BLaER1 (cell line): Measurements from ENCODE around the gene TP53AIP1.

Experiments used
- H3K27ac ChIP-seq: shearing (Covaris generic); formaldehyde crosslinking; 2 replicates; pipeline ENCODE4 v1.8.1; 2022
- H3K27me3 ChIP-seq: shearing (Covaris generic); formaldehyde crosslinking; 2 replicates; pipeline ENCODE4 v1.8.1; 2022
- H3K36me3 ChIP-seq: shearing (Covaris generic); formaldehyde crosslinking; 2 replicates; pipeline ENCODE4 v1.8.1; 2022
- H3K4me1 ChIP-seq: shearing (Covaris generic); formaldehyde crosslinking; 2 replicates; pipeline ENCODE4 v1.8.1; 2022
- H3K4me2 ChIP-seq: shearing (Covaris generic); formaldehyde crosslinking; 2 replicates; pipeline ENCODE4 v1.8.1; 2022
- H3K4me3 ChIP-seq: shearing (Covaris generic); formaldehyde crosslinking; 2 replicates; pipeline ENCODE4 v1.8.1; 2022
- H3K9ac ChIP-seq: shearing (Covaris generic); formaldehyde crosslinking; 2 replicates; pipeline ENCODE4 v1.8.1; 2022
- H3K9me3 ChIP-seq: shearing (Covaris generic); formaldehyde crosslinking; 2 replicates; pipeline ENCODE4 v1.8.1; 2022
- H4K20me1 ChIP-seq: shearing (Covaris generic); formaldehyde crosslinking; 2 replicates; pipeline ENCODE4 v1.8.1; 2022
- Cebpa-rat ChIP-seq: shearing (Covaris generic); IDR thresholded peaks from 2 replicates; pipeline ENCODE4 v1.8.1; 2022

Gene TP53AIP1

DNA sequence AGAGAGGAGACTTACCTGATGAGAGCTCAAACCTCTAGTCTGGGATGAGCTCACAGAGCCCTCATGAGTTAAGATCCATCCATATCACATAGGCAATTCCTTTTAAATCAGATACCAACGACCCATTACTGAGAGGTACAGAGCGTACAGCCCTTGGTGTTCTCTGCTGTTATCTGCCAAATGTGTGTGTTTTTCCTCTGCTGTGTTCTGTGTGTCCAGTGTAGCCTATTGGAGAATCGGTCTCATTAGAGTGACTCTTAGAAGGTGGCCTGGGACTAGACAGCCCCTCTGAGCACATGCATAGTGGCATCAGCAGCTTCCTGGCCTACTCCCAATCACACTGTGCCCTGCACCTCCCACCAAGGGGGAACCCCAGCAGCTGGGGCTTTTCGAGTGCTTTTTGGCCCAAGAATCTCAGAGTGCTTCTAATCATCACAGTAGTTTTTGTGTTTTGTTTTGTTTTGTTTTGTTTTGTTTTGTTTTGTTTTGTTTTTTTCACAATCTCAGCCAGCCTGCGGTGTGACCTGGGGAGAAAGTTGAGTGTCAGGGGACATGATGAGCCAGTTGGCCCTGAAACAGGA lies 25.4 kb downstream of the TP53AIP1 start:
- no peaks in the 10 kb centered on the region for H4K20me1 ChIP-seq
- H3K4me3 ChIP-seq = no peak overlapping the region
- TF ChIP-seq Cebpa-rat = no peak
- H3K27ac ChIP-seq = no peak overlapping the region
- no peak overlapping the region for H3K9ac ChIP-seq
- H3K4me1 ChIP-seq = peaks cover 33% of the 10 kb centered on the region
- no peaks in the 10 kb centered on the region for H3K27me3 ChIP-seq
- H3K4me2 ChIP-seq = no peak overlapping the region
- no peaks in the 10 kb centered on the region for H3K36me3 ChIP-seq
- H3K9me3 ChIP-seq = no peaks in the 10 kb centered on the region

DNA sequence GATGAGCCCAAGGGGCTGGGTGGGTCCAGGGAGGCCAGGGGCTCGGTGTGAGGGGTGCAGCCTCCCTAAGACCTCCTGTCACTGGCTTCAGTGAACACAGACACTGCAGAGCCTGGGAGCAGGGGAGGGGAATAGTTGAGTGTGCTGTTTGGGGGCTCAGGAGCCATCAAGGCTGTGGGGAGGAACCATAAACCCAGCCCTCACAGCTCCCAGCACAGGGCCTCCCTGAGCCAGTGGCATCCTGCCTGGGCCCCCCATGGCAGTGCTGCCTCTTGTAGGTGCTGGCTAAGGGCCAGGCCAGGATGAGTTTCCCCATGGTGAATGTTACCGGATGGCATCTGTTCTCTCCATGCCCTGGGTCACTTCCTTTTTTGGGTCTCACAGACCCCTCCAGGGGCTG lies 26.0 kb downstream of the TP53AIP1 start:
- Histone ChIP-seq H3K4me1 (peaks cover 37% of the 10 kb centered on the region), H3K4me2 (no peak overlapping the region), H3K9me3 (peaks cover 3% of the 10 kb centered on the region; the same call in 1 of the 2 replicates), H3K9ac (no peak overlapping the region), H3K27me3 (no peaks in the 10 kb centered on the region), H3K4me3 (no peak overlapping the region), H3K27ac (no peak overlapping the region), H3K36me3 (no peaks in the 10 kb centered on the region), H4K20me1 (no peaks in the 10 kb centered on the region)
- no peak for TF ChIP-seq Cebpa-rat

DNA sequence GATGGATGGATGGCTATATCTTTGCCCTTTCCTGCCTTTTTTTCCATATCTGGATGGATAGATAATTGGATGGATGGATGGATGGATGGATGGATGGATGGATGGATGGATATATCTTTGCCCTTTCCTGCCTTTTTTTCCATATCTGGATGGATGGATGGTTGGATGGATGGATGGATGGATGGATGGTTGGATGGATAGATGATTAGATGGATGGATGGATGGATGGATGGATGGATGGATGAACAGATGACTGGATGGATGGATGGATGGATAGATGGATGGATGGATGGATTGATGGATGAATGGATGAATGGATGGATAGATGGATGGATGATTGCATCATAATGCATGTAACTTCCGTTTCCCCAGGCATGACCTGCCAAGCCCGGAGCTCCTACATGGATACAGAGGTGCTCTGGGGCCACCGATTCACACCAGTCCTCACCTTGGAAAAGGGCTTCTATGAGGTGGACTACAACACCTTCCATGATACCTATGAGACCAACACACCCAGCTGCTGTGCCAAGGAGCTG lies 26.6 kb downstream of the TP53AIP1 start:
- Histone ChIP-seq H3K4me3 (no peak overlapping the region), H4K20me1 (no peaks in the 10 kb centered on the region), H3K27me3 (no peaks in the 10 kb centered on the region), H3K9me3 (peaks cover 8% of the 10 kb centered on the region; the same call in 1 of the 2 replicates), H3K9ac (no peak overlapping the region), H3K27ac (no peak overlapping the region), H3K4me2 (no peak overlapping the region), H3K4me1 (peaks cover 39% of the 10 kb centered on the region), H3K36me3 (no peaks in the 10 kb centered on the region)
- 0 out of 2 replicates have a peak, but pooled peaks have one; percentile 20 for TF ChIP-seq Cebpa-rat

DNA sequence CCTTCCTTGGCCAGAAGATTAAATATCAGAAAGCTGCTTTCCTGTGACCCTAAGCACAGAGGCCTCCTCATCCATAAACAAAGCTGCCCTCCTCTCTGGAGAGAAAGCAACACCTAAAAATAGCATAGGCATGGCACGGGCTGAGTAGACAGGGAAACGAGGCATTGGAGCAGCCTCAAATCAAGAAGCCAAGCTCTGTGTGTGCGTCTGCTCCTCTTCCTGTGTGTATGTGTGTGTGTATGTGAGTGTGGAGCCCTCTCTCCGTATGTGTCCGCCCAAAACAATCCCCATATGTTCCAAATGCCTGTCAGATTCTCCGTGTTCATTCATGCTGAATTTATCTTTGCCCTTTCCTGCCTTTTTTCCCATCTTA lies 27.5 kb downstream of the TP53AIP1 start:
- Histone ChIP-seq H3K36me3 (no peaks in the 10 kb centered on the region), H3K9ac (no peak overlapping the region), H3K27me3 (no peaks in the 10 kb centered on the region), H3K9me3 (peaks cover 10% of the 10 kb centered on the region; the same call in 1 of the 2 replicates), H3K4me1 (peaks cover 37% of the 10 kb centered on the region), H3K4me3 (no peak overlapping the region), H3K4me2 (no peak overlapping the region), H4K20me1 (no peaks in the 10 kb centered on the region), H3K27ac (no peak overlapping the region)
- no peak for TF ChIP-seq Cebpa-rat

DNA sequence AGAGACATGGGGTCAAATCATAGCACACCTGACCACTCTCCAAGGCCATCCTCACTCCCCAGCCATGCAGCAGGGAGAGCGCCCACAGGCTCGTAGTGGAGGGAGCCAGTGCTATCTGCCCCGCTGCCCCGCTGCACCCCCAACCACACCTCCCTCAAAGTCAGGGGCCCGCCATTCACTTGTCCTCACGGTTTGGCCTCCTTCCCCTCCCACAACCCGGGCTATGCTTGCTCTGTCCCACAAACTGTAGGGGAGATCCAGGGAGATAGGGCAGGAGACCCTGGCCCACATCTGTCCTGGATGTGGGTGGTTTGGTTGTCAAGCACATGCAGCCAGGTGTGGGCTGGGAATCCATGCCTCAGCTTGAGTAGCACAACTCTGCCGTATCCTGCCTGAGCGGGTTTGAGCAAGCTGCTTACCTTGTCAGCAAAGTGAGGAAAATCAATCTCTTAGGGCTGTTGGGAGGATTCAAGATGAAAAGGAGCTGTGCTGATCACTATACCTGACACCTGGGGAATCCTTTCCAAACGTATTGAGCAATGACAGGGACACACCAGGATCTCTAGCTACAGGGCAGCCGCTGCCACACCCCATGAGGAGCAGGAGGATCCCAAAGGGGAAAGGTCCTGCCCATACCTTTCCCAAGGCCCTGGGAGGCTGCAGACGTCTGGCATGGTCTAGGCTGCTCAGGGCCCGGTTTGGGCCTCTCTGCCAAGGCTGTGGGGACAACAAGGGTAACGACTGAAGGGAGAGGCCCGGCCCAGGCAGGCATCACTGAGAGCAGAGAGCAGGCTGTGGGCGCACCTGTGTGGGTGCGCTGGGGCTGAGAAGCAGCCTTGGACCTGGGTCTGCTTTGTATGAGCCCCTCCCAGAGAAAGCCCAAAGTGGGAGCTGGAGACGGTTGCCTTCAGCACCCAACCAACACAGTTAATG lies 28.2 kb downstream of the TP53AIP1 start:
- H4K20me1 ChIP-seq = no peaks in the 10 kb centered on the region
- no peak overlapping the region for H3K9ac ChIP-seq
- peaks cover 10% of the 10 kb centered on the region; the same call in 1 of the 2 replicates for H3K9me3 ChIP-seq
- no peaks in the 10 kb centered on the region for H3K36me3 ChIP-seq
- no peaks in the 10 kb centered on the region for H3K27me3 ChIP-seq
- no peak overlapping the region for H3K4me2 ChIP-seq
- no peak overlapping the region for H3K27ac ChIP-seq
- peaks cover 33% of the 10 kb centered on the region for H3K4me1 ChIP-seq
- no peak overlapping the region for H3K4me3 ChIP-seq
- no peak for TF ChIP-seq Cebpa-rat

DNA sequence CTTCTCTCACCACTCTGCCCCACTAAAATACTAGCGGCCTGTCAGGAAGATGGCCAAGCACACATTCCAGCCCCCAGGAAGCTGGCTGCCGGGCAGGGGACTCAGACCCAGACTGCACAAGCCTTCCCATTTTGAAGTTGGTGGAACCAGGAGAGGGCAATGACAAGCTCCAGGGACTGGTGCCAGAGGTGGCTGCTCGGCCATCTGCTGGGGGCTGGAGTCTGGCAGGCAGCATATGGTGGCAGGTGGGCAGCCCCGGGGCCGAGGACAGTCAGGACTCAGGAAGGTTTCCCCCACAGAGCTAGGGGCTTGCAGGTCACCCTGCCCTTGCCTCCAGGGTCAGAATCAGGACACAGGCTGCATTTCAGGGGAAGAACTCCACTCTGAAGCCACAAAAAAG lies 28.9 kb downstream of the TP53AIP1 start:
- peaks cover 33% of the 10 kb centered on the region for H3K4me1 ChIP-seq
- H3K9ac ChIP-seq = no peak overlapping the region
- no peaks in the 10 kb centered on the region for H3K36me3 ChIP-seq
- no peak for TF ChIP-seq Cebpa-rat
- no peak overlapping the region for H3K4me2 ChIP-seq
- H3K9me3 ChIP-seq = peaks cover 10% of the 10 kb centered on the region; the same call in 1 of the 2 replicates
- H4K20me1 ChIP-seq = no peaks in the 10 kb centered on the region
- no peaks in the 10 kb centered on the region for H3K27me3 ChIP-seq
- no peak overlapping the region for H3K27ac ChIP-seq
- H3K4me3 ChIP-seq = no peak overlapping the region

DNA sequence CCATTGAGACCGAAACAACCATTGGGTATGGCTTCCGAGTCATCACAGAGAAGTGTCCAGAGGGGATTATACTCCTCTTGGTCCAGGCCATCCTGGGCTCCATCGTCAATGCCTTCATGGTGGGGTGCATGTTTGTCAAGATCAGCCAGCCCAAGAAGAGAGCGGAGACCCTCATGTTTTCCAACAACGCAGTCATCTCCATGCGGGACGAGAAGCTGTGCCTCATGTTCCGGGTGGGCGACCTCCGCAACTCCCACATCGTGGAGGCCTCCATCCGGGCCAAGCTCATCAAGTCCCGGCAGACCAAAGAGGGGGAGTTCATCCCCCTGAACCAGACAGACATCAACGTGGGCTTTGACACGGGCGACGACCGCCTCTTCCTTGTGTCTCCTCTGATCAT lies 31.0 kb downstream of the TP53AIP1 start:
- H3K4me2 ChIP-seq = no peak overlapping the region
- no peaks in the 10 kb centered on the region for H4K20me1 ChIP-seq
- peaks cover 10% of the 10 kb centered on the region; the same call in 1 of the 2 replicates for H3K9me3 ChIP-seq
- H3K4me1 ChIP-seq = peaks cover 38% of the 10 kb centered on the region
- no peak for TF ChIP-seq Cebpa-rat
- no peaks in the 10 kb centered on the region for H3K27me3 ChIP-seq
- no peaks in the 10 kb centered on the region for H3K36me3 ChIP-seq
- H3K4me3 ChIP-seq = no peak overlapping the region
- no peak overlapping the region for H3K9ac ChIP-seq
- H3K27ac ChIP-seq = no peak overlapping the region

DNA sequence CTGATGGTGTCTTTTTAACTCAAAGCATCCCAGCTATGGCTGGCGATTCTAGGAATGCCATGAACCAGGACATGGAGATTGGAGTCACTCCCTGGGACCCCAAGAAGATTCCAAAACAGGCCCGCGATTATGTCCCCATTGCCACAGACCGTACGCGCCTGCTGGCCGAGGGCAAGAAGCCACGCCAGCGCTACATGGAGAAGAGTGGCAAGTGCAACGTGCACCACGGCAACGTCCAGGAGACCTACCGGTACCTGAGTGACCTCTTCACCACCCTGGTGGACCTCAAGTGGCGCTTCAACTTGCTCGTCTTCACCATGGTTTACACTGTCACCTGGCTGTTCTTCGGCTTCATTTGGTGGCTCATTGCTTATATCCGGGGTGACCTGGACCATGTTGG lies 31.4 kb downstream of the TP53AIP1 start:
- no peaks in the 10 kb centered on the region for H3K27me3 ChIP-seq
- no peak overlapping the region for H3K4me3 ChIP-seq
- H3K9ac ChIP-seq = no peak overlapping the region
- H4K20me1 ChIP-seq = no peaks in the 10 kb centered on the region
- no peaks in the 10 kb centered on the region for H3K36me3 ChIP-seq
- no peak overlapping the region for H3K27ac ChIP-seq
- peaks cover 10% of the 10 kb centered on the region; the same call in 1 of the 2 replicates for H3K9me3 ChIP-seq
- peaks cover 40% of the 10 kb centered on the region for H3K4me1 ChIP-seq
- TF ChIP-seq Cebpa-rat = no peak
- no peak overlapping the region for H3K4me2 ChIP-seq

DNA sequence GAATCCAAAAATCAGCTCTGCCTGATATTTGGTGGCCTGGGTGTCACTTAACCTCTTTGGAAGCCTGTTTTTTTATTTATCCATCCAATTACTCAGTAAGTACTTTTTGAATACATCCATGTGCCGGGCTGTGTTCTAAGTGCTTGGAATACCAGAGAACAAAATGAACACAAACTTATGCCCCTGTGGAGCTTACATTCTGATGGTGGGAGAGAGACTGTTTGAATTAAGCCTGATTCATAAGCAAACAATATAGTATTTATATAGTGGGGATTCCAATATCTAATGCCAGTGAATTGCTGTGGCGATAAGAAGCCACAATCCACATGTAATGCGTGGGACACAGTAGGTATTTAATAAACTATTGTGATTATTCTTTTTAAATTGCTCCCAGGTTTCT lies 32.1 kb downstream of the TP53AIP1 start:
- H4K20me1 ChIP-seq = no peaks in the 10 kb centered on the region
- H3K9ac ChIP-seq = no peak overlapping the region
- H3K4me2 ChIP-seq = no peak overlapping the region
- H3K27me3 ChIP-seq = no peaks in the 10 kb centered on the region
- H3K9me3 ChIP-seq = peaks cover 10% of the 10 kb centered on the region; the same call in 1 of the 2 replicates
- peaks cover 44% of the 10 kb centered on the region for H3K4me1 ChIP-seq
- no peak for TF ChIP-seq Cebpa-rat
- no peak overlapping the region for H3K27ac ChIP-seq
- no peak overlapping the region for H3K4me3 ChIP-seq
- no peaks in the 10 kb centered on the region for H3K36me3 ChIP-seq
